GM06990 (cell line): ENCODE measurements around the gene TUBA8.

Experiments used
- DNase-seq: peaks from one replicate; pipeline ENCODE4 v3.0.0-alpha.2; 2011; ENCODE audit not compliant: insufficient read length; ENCODE audit errors: extremely low read depth
- H3K27me3 ChIP-seq: replicated peaks from 2 replicates; pipeline ENCODE4 v1.6.0; 2011; ENCODE audit warnings: low read length; ENCODE audit not compliant: control insufficient read depth, insufficient read depth
- H3K36me3 ChIP-seq: 2 replicates; pipeline ENCODE4 v1.5.1; 2011; ENCODE audit warnings: low read length; ENCODE audit not compliant: control insufficient read depth, insufficient read depth
- H3K4me3 ChIP-seq: replicated peaks from 2 replicates; pipeline ENCODE4 v1.5.1; 2011; ENCODE audit warnings: low read depth, mild to moderate bottlenecking, control low read depth, low read length
- CTCF ChIP-seq: IDR thresholded peaks from 2 replicates; pipeline ENCODE4 v1.5.1; 2011; ENCODE audit warnings: low read length, control low read depth, mild to moderate bottlenecking, inconsistent platforms; ENCODE audit not compliant: insufficient read depth, poor library complexity, severe bottlenecking

TUBA8 gene

GRCh38 chr22:18095101-18095805 is 15.4 kb upstream of the TUBA8 start:
- Histone ChIP-seq H3K36me3 (peaks cover 5% of the 10 kb centered on the region), H3K27me3 (no peaks in the 10 kb centered on the region), H3K4me3 (no peak overlapping the region)
- TF ChIP-seq CTCF: no peak
- DNase-seq: no peak

GRCh38 chr22:18096823-18097222 is 13.8 kb upstream of the TUBA8 start:
- no peak for TF ChIP-seq CTCF
- H3K36me3 ChIP-seq: peaks cover 4% of the 10 kb centered on the region; the same call in 1 of the 2 replicates
- DNase-seq: no peak

GRCh38 chr22:18100781-18101180 is 9.8 kb upstream of the TUBA8 start:
- Histone ChIP-seq H3K36me3 (peaks cover 4% of the 10 kb centered on the region; the same call in 1 of the 2 replicates), H3K4me3 (no peak overlapping the region), H3K27me3 (no peaks in the 10 kb centered on the region)
- no peak for DNase-seq
- no peak for TF ChIP-seq CTCF

More at GRCh38 chr22:18096823-18097222, 13.8 kb upstream of the TUBA8 start:
- Histone ChIP-seq H3K4me3 (no peak overlapping the region), H3K27me3 (no peaks in the 10 kb centered on the region)

- TF ChIP-seq CTCF: no peak
Measured at GRCh38 chr22:18101536-18101935, 9.1 kb upstream of the TUBA8 start.

GRCh38 chr22:18103527-18104269 is 6.9 kb upstream of the TUBA8 start:
- H3K4me3 ChIP-seq: no peak overlapping the region
- DNase-seq: no peak
- no peaks in the 10 kb centered on the region for H3K27me3 ChIP-seq
- H3K36me3 ChIP-seq: peaks cover 4% of the 10 kb centered on the region; the same call in 1 of the 2 replicates
- no peak for TF ChIP-seq CTCF

More at GRCh38 chr22:18101536-18101935, 9.1 kb upstream of the TUBA8 start:
- peaks cover 4% of the 10 kb centered on the region; the same call in 1 of the 2 replicates for H3K36me3 ChIP-seq
- DNase-seq: no peak
- H3K27me3 ChIP-seq: no peaks in the 10 kb centered on the region
- no peak overlapping the region for H3K4me3 ChIP-seq
